Hematopoietic multipotent progenitor cell treated with erythropoietin and hydrocortisone succinate and interleukin-3 and kit ligand, for 6 days (in vitro differentiated cells): Measurements from ENCODE around the gene CHD6.

Experiments
- DNase-seq: peaks from one replicate; pipeline ENCODE4 v3.0.0-alpha.2; 2015

CHD6 gene

GRCh38 chr20:41362748-41363140, 255.4 kb downstream of the CHD6 start:
- DNase-seq = no peak

- DNase-seq = no peak
Observed at GRCh38 chr20:41361757-41362747, 256.1 kb downstream of the CHD6 start.

GRCh38 chr20:41360831-41361756, 257.1 kb downstream of the CHD6 start:
- DNase-seq = no peak

DNA sequence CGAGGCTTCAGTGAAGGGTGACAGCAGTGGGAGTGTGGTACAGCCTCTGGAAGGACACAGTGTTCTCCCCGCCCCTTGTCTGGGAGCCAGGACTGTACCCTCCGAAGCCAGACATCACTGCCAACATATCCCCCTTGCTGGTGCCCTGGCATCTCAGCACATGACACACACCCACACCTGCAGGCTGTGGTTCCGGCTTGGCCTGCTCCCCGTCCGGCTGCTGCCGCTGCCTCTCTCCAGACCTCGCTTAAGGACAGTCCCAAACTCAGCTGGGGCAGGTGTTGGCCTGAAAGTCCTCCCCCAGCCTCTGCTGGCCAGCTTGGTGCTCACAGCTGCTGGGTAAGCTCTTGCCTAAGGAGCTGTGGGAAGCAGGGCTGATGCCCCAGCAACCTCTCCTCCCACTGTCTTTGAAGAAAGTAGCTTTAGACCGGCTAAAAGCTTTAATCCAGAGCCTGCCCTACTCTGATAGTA, 258.6 kb downstream of the CHD6 start:
- DNase-seq = no peak

GRCh38 chr20:41358717-41359116, 259.5 kb downstream of the CHD6 start:
- DNase-seq = no peak

DNA sequence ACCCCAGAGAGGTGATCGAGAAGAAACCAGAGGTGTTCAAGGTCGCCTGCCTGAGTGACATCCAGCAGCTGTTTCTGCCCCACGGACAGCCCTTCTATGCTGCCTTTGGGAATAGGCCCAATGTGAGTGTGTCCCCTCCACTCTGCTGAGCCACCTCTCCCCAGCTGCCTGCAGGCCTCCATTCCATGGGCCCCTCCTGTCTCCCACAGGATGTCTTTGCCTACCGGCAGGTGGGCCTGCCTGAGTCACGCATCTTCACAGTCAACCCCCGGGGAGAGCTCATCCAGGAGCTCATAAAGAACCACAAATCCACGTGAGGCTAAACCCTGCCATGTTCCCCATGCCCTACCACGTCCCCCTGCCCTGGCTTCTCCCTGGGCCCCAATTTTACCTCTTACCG, 259.9 kb downstream of the CHD6 start:
- no peak for DNase-seq

DNA sequence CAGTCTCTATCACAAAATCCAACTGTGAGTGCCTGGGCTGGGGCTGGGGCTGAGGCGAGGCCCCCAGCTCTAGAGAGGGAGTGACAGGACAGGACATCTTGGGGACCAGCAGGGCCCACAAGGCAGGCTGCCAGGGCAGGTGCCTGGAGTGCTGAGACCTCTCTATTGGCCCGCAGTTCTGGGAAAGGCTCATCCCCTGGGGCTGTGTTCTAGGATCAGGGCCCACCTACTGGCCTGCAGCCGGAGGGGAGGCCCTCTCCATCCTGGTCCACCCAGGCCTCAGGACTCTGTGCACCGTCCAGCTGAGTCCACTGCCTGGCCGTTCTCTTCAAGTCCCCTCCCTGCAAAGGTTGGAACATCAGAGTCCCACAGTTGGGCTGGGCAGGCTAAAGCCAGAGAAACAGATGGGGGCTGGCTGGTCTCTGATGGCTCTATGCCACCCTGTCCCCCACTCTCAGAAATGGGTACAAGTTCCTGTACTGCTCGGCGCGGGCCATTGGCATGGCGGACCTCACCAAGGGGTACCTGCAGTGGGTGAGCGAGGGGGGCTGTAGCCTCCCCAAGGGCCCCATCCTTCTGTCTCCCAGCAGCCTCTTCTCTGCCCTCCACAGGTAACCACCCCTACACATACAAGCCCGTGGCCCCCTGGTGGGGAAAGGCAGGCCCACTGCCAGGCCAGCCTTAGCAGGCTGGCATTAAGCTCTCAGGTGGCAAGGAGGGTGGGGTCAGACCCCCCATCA, 260.6 kb downstream of the CHD6 start:
- no peak for DNase-seq

DNA sequence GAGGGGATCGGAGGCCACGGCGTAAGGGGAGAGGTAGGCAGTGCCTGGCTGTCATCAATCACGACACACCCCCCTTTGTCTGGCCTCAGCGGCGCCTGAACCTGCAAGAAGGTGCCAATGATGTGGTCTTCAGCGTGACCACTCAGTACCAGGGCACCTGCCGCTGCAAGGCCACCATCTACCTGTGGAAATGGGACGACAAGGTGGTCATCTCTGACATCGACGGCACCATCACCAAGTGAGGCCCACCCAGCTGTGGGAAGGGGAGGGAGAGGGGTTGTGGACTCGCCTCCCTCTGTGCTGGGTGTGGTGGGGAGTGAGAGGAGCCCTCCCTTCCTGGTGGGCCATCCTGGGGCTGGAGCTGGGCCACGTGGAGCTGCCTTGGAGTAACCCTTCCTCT, 261.2 kb downstream of the CHD6 start:
- no peak for DNase-seq

DNA sequence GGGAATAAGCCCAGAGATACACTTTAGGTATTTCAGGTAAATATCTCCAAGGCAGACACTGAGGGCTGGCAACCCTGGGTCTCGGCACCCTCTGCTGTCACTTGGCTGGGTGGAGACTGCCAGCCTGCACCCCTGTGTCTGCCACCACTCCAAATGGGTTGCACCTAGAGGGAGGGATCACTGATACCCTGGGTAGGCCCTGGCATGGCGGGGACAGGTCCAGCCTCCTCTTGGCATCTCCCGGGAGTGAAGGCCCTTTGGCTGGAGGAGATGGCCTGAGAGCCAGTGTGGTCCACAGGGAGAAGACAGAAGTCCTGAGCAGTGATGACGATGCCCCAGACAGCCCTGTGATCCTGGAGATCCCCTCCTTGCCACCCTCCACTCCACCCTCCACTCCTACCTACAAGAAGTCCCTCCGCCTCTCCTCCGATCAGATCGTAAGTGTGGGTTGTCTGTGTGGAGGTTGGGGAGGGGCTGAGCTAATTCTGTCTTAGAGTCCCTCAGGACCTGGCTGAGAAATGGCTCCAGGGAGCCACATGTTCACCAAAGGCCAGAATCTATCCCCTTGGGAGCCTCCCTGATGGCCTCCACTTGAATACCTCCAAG, 262.5 kb downstream of the CHD6 start:
- DNase-seq = no peak

GRCh38 chr20:41355192-41355591, 263.0 kb downstream of the CHD6 start:
- DNase-seq = no peak

DNA sequence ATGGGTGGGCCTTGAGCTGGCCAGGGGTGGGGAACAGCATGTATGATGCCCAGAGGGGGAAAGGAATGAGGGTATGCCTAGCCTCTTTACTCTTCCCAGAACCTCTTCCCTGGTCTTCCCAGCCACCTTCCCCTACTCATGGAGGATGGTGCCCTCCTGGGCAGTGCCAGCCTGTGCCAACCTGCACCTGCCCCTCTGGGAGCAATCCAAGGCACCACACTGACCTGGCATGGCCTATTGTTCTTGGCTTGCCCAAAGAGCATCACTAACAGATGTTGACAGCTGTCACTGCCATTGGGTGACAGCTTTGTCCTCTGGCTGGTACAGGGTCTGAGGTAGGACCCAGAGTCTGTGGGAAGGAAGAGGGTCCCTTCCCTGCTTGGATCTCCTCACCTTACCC, 264.6 kb downstream of the CHD6 start:
- DNase-seq = no peak

DNA sequence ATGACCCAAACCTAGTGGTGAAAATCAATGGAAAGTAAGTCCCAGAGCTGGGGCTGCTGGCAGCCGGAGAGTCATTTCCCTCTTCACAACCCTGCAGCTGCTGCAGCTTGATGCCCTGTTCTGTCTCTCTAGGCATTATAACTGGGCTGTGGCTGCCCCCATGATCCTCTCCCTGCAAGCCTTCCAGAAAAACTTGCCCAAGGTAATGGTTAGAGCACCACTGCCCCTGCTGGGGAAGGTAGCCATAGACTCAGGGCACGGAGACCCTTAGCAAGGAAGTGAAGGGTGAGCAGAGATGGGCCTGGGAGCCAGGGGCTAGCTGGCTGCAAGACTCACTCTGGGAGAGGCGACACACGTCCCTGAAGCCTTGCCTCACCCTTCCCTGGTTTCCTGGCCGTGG, 265.5 kb downstream of the CHD6 start:
- DNase-seq = no peak

GRCh38 chr20:41352106-41352505, 266.1 kb downstream of the CHD6 start:
- DNase-seq = no peak
